NCI-H524 treated with DMSO at 0.1 percent for 48 hours (cell line): ENCODE data around the gene PON3.
"Not testable (repeated sequence)": the region's sequence is repeated elsewhere in the genome, so short reads cannot be mapped to it uniquely, and the experiment has no call there.

ENCODE experiments used
- DNase-seq: peaks from one replicate; lab custom pipeline; 2025; lab: John Stamatoyannopoulos, UW

PON3 gene

GRCh38 chr7:95411666-95412065, 15.5 kb upstream of the PON3 start:
- DNase-seq, result no peak

DNA sequence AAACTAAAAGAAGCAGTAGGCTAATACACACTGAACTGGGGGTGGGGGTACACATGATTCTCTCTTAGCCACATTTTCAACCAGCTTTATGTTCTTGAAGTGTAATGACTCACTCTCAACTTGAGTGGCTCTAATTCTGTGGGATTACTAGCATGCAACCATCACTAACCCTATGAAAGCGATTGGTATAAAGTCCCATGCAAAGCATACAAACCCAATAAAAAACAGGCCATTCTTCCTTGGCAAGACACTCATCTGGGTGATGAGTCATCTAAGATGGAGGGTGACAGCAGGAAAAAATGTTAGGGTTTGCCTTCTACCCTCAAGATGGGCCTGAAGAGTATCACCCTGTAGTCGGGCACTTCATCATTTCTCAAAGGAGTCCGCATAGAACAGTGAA, 14.9 kb upstream of the PON3 start:
- no peak for DNase-seq

GRCh38 chr7:95407751-95408150, 11.6 kb upstream of the PON3 start:
- DNase-seq, result no peak

DNA sequence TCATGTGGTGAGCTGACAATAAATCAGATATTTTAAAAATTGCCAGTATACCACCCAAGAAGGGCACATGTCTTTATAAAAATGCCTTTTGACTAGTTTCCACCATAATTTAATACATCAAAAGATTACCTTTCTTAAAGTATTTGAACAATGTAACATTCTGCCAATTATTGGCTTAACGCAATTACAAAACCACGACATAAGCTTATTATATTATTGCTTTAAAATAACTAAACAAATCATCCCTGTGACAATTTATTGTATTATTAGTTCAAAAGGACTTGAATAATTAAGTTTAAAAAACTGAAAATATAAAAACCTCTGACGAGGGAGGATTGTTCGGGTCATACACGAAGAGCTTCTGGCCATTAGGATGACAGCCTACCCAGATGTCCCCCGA, 9.6 kb upstream of the PON3 start:
- DNase-seq, result no peak

DNA sequence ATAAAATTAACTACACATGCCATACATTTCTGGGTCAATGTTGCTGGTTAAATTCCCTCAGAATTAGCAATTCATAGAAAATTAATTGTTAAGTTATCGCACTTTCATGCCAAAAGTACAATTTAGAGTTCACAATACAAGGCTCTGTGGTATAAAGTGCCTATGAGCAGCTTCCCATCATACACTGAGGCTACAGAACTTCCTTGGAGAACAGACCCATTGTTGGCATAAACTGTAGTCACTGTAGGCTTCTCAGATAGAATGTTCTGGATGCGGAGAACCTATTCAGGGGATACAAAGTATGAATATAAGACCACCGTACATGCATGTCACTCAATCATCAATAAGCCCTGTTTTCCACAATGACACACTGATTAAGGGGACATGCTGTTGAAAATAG, 9.0 kb upstream of the PON3 start:
- DNase-seq, result no peak

DNA sequence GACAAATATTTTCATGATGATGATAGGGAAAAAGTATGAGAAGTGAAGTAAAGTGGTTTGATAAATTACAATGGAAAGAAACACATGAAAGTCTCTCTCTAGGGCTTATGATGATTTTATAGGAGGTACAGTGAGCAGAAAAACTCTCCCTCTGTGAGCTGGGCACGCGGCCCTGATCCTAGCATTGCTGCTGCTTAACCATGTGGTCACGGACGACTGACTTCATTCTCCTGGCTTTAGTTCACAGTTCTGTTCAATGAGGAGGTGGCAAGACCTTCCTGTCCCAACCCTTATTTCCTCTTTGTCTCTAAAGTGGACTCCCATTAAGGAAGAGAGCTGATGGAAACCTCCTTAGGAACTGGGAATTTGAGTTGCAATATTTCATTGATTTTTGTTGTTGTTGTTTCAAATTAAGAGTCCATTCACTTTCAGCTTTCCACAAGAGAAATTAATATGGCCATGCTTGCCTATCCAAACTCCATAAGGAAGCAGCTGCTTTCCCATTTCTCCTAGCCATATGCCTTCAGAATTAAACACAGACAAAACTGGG, 8.2 kb upstream of the PON3 start:
- no peak for DNase-seq

GRCh38 chr7:95398155-95398940, 2.2 kb upstream of the PON3 start:
- peak; percentile 25 for DNase-seq

- no peak for DNase-seq
Measured at GRCh38 chr7:95397381-95397780, 1.2 kb upstream of the PON3 start.

GRCh38 chr7:95395755-95396135, 430 bp downstream of the PON3 start:
- DNase-seq, result no peak

DNA sequence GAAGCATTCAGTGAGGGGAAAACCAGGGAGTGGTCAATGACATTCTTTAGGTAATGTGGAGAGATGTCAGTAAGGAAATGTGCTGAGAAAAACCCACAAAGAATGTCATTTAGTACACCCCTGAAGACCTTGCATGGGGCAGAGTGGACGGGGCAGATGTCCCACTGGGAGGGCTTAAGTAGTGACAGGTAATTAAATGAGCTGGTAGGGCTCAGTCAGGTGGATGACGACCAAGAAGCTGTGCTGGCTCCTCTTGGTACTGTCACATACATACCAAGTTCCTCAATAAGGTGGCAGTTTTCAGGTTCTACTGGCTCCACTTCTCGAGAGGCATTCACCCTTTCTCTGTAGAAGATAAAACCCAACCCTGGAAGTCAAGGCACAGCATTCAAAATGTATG, 1.8 kb downstream of the PON3 start:
- DNase-seq, result no peak

DNA sequence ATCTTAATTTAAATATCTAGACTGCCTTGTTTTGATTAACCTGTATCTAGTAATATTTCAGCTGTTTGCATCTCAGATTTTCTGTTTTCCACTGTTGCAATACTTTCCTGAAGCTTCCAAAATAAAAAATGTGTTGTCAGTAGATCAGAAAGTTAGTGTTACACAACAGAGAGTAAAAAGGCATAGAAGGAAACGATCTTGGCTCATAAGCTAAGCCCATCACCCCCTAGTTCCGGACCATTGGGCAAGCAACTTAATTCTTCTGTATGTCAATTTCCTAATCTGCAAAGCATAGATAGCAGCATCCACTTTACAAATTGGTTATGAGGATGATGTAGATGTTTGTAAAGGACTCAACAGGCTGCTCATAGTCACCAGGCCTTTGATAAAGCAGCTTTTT, 4.4 kb downstream of the PON3 start:
- no peak for DNase-seq

DNA sequence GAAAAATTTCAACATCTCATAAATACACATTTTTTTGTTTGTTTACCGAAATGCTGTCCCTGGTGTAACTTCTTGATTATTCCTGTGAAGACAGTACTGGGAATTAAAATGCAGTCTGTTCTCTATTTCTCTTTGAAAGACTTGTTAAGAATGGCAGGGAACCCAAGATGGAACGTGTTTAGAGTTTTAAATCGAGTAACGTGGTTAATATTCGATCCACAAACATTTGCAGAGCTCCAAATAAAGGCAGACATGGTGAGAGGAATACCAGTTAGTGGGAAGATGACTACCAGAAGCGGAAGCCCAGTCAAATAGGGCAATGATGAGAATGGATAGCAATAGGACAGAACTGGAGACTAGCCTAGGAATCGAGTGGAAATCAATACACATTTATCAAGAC, 6.7 kb downstream of the PON3 start:
- no peak for DNase-seq

DNA sequence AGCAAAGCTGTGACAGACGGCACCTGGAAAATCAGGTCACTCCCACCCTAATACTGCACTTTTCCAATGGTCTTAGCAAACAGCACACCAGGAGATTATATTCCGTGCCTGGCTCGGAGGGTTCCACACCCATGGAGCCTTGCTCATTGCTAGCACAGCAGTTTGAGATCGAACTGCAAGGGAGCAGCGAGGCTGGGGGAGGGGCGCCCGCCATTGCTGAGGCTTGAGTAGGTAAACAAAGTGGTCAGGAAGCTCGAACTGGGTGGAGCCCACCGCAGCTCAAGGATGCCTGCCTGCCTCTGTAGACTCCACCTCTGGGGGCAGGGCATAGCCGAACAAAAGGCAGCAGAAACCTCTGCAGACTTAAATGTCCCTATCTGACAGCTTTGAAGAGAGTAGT, 16.7 kb downstream of the PON3 start:
- not testable (repeated sequence) for DNase-seq

- no peak for DNase-seq
Measured at GRCh38 chr7:95376632-95377400, 19.4 kb downstream of the PON3 start.

- DNase-seq, result no peak
Measured at GRCh38 chr7:95375591-95376257, 20.5 kb downstream of the PON3 start.

GRCh38 chr7:95373323-95373722, 22.9 kb downstream of the PON3 start:
- DNase-seq, result no peak

- DNase-seq, result no peak
Measured at GRCh38 chr7:95368235-95368634, 27.9 kb downstream of the PON3 start.

DNA sequence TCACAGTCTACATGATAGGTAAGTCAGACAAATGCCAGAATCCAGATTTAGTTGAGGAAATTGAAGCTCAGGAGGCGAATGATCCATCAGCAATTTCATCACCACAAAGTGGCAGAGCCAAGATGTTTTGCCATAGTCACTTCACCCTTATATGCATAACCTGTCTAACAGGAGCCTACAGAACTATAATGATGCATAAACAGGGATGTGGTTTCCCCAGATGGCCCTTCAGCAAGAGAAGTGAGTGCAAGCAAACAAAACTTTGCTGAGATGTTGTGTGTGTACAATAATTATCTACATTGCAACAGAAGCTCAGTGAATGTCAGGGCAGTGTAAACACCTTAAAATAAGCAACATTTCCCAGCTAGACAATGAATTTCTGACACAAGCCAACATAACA, 28.6 kb downstream of the PON3 start:
- DNase-seq, result no peak

- no peak for DNase-seq
Measured at GRCh38 chr7:95365151-95365550, 31.0 kb downstream of the PON3 start.

- DNase-seq, result no peak
Measured at GRCh38 chr7:95357623-95358022, 38.6 kb downstream of the PON3 start.

DNA sequence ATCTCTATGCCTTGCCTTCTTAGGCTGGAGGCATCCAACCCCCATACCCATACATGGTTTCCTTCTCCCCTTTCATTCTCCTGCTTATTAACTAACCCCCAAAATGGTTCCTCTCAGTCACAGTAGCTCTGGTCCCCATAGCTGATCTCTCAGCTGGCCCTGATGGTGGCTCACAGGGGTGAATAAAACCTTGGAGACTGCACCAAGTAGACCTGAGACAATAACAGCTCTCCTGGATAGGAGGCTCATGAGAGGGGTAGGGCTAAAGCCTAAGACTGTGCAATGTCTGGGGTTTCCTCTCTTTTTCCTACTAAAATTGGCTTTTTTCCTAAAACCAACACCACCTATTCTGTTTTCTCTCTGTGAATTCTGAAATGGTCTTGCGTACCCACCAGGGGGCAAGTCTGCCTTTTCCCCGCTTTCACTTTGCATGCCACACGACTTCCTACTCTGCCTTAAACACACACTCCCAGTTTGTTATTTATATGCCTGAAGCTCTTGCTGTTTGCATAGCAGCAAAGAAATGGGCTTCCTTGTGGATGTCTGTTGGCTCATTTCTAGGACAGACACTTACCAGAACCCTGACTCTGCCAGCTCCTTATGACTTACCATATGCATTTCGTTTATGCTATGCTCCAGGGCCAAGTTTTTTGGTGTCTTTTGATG, 53.4 kb downstream of the PON3 start:
- no peak for DNase-seq

GRCh38 chr7:95342029-95342428, 54.1 kb downstream of the PON3 start:
- DNase-seq, result no peak
